Rectal smooth muscle tissue (tissue), 1 donor: ENCODE results near the gene DRICH1.
"Not testable (repeated sequence)": the region's sequence is repeated elsewhere in the genome, so short reads cannot be mapped to it uniquely, and the experiment has no call there.

Experiments
- H3K27ac ChIP-seq: one replicate; pipeline ENCODE4 v1.7.0; 2013; ENCODE audit warnings: low read depth, low read length, inconsistent platforms
- H3K27me3 ChIP-seq: one replicate; pipeline ENCODE4 v1.7.0; 2013; ENCODE audit warnings: low read length; ENCODE audit not compliant: control insufficient read depth, insufficient read depth
- H3K36me3 ChIP-seq: one replicate; pipeline ENCODE4 v1.7.0; 2013; ENCODE audit warnings: low read length; ENCODE audit not compliant: control insufficient read depth, insufficient read depth
- H3K4me1 ChIP-seq: one replicate; pipeline ENCODE4 v1.7.0; 2013; ENCODE audit warnings: low read length; ENCODE audit not compliant: control insufficient read depth, insufficient read depth
- H3K4me3 ChIP-seq: one replicate; pipeline ENCODE4 v1.7.0; 2013; ENCODE audit warnings: low read length
- H3K9ac ChIP-seq: one replicate; pipeline ENCODE4 v1.7.0; 2013; ENCODE audit warnings: low read length

The DRICH1 gene

GRCh38 chr22:23579870-23580575 is 52.1 kb downstream of the DRICH1 start, which contains the start of gene IGLL1:
IGLL1 (minus strand) TSS chr22:23580290; CDS start chr22:23580190, 100 bp downstream.
- no peaks in the 10 kb centered on the region for H3K36me3 ChIP-seq
- H3K4me1 ChIP-seq = no peaks in the 10 kb centered on the region
- H3K27ac ChIP-seq = no peak within 1 kb of the TSS
- no peak within 1 kb of the TSS for H3K9ac ChIP-seq
- no peak within 1 kb of the TSS for H3K4me3 ChIP-seq
- no peaks in the 10 kb centered on the region for H3K27me3 ChIP-seq

DNA sequence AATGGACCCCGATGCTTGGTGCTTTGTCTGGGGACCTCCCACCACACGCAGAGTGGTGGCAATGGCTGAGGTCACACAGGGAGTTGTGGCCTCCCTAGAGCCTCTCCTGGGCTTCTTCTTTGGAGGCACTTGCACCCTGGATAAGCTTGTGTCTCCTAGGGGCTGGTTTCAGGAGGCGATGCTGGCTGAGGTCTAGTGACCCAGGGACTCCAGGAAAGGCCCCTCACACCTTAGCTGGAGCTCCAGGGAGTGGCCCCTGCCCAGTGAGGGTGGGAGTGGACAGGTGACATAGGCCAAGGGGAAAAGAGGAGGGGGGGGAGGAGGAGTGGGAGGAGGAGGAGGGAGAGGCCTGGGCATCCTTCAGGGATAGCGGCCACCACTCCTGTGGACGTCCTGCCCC is 52.8 kb downstream of the DRICH1 start:
- Histone ChIP-seq H3K36me3 (no peaks in the 10 kb centered on the region), H3K4me1 (no peaks in the 10 kb centered on the region), H3K4me3 (no peak overlapping the region), H3K27me3 (no peaks in the 10 kb centered on the region), H3K27ac (no peak overlapping the region), H3K9ac (no peak overlapping the region)

- H3K4me1 ChIP-seq = no peaks in the 10 kb centered on the region
- H3K27me3 ChIP-seq = no peaks in the 10 kb centered on the region
- H3K27ac ChIP-seq = no peak overlapping the region
Measured at GRCh38 chr22:23578306-23578705, 53.8 kb downstream of the DRICH1 start.

GRCh38 chr22:23576681-23577080 is 55.4 kb downstream of the DRICH1 start:
- H3K27ac ChIP-seq = no peak overlapping the region

More at GRCh38 chr22:23578306-23578705, 53.8 kb downstream of the DRICH1 start:
- H3K9ac ChIP-seq = no peak overlapping the region
- H3K4me3 ChIP-seq = no peak overlapping the region
- H3K36me3 ChIP-seq = no peaks in the 10 kb centered on the region

GRCh38 chr22:23575601-23576000 is 56.5 kb downstream of the DRICH1 start:
- Histone ChIP-seq H3K4me1 (no peaks in the 10 kb centered on the region), H3K36me3 (no peaks in the 10 kb centered on the region), H3K9ac (no peak overlapping the region), H3K27me3 (no peaks in the 10 kb centered on the region), H3K27ac (no peak overlapping the region), H3K4me3 (no peak overlapping the region)

More at GRCh38 chr22:23576681-23577080, 55.4 kb downstream of the DRICH1 start:
- Histone ChIP-seq H3K4me3 (no peak overlapping the region), H3K36me3 (no peaks in the 10 kb centered on the region), H3K4me1 (no peaks in the 10 kb centered on the region), H3K27me3 (no peaks in the 10 kb centered on the region), H3K9ac (no peak overlapping the region)

DNA sequence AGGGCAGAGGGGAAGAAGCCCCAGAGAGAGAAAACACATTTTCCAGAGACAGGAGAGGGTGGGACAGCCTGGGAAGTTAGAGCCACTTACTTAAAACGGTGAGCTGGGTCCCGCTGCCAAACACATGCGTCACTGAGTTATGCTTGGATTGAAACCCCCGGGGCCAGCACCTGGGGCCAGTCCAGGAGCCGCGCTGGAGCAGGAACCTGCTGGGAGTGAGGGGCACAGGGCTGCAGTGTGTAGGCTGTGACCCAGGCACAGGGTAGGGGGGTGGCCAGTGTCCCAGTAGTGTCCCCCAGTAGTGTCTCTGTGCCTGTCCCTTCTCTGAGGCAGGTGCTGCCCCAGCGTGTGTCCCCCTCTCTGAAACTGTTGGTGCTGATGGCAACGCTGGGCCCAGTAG is 57.2 kb downstream of the DRICH1 start:
- Histone ChIP-seq H3K27me3 (no peaks in the 10 kb centered on the region), H3K4me1 (no peaks in the 10 kb centered on the region), H3K27ac (no peak overlapping the region), H3K4me3 (no peak overlapping the region), H3K9ac (no peak overlapping the region), H3K36me3 (no peaks in the 10 kb centered on the region)

GRCh38 chr22:23574371-23574811 is 57.7 kb downstream of the DRICH1 start:
- Histone ChIP-seq H3K4me3 (no peak overlapping the region), H3K27me3 (no peaks in the 10 kb centered on the region), H3K9ac (no peak overlapping the region), H3K4me1 (no peaks in the 10 kb centered on the region), H3K27ac (no peak overlapping the region), H3K36me3 (no peaks in the 10 kb centered on the region)

GRCh38 chr22:23573701-23574235 is 58.4 kb downstream of the DRICH1 start:
- not testable (repeated sequence) for H3K27ac ChIP-seq, H3K9ac ChIP-seq, H3K36me3 ChIP-seq, H3K27me3 ChIP-seq, H3K4me1 ChIP-seq, H3K4me3 ChIP-seq

GRCh38 chr22:23573106-23573505 is 59.0 kb downstream of the DRICH1 start:
- H3K27me3 ChIP-seq = not testable (repeated sequence)

DNA sequence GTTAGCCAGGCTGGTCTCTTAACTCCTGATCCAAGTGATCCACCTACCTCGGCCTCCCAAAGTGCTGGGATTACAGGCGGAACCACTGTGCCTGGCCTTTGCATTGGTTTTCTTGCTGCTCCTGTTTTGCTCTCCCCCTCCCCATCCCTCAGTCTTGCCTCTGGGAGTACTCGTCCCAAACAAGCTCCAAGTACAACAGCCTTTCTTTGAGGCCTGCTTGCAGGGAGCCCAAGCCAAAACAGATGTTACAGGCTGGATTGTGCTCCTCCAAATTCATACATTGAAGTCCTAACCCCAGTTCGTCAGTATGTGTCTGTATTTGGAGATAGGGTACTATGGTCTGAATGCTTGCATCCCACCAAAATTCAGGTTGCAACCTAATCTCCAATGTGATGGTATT is 60.6 kb downstream of the DRICH1 start:
- Histone ChIP-seq H3K27me3 (peaks cover 7% of the 10 kb centered on the region), H3K9ac (no peak overlapping the region)

More at GRCh38 chr22:23573106-23573505, 59.0 kb downstream of the DRICH1 start:
- H3K36me3 ChIP-seq, H3K27ac ChIP-seq, H3K4me1 ChIP-seq, H3K4me3 ChIP-seq, H3K9ac ChIP-seq: not testable (repeated sequence)

DNA sequence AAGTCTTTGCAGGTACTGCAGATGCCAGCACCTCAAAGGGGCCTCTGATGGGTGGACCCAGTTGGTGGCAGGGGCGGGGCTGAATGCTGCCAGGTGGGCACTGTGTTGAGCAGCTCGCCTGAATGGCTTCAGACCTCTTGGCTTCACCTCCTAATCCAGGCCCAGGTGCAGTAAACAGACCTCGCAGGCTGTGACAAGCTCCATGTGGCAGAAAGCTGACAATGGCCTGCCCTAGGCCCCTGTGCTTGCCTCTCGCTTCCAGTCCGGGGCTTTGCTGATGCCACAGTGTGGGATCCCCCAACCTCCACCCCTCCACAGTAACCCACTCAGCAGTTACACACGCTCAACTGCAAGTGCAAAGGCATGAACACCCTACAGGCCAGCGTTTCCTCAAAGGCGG is 61.4 kb downstream of the DRICH1 start:
- no peak overlapping the region for H3K27ac ChIP-seq
- no peak overlapping the region for H3K4me3 ChIP-seq
- peaks cover 7% of the 10 kb centered on the region for H3K27me3 ChIP-seq
- no peaks in the 10 kb centered on the region for H3K36me3 ChIP-seq
- no peak overlapping the region for H3K9ac ChIP-seq
- no peaks in the 10 kb centered on the region for H3K4me1 ChIP-seq

More for the DNA sequence above, 60.6 kb downstream of the DRICH1 start:
- Histone ChIP-seq H3K27ac (no peak overlapping the region), H3K36me3 (no peaks in the 10 kb centered on the region), H3K4me3 (no peak overlapping the region), H3K4me1 (no peaks in the 10 kb centered on the region)

GRCh38 chr22:23569716-23570115 is 62.4 kb downstream of the DRICH1 start:
- peaks cover 2% of the 10 kb centered on the region for H3K4me1 ChIP-seq
- H3K36me3 ChIP-seq = no peaks in the 10 kb centered on the region
- no peak overlapping the region for H3K9ac ChIP-seq
- peaks cover 10% of the 10 kb centered on the region for H3K27me3 ChIP-seq
- no peak overlapping the region for H3K4me3 ChIP-seq
- no peak overlapping the region for H3K27ac ChIP-seq

GRCh38 chr22:23569291-23569690 is 62.8 kb downstream of the DRICH1 start:
- Histone ChIP-seq H3K27me3 (peaks cover 10% of the 10 kb centered on the region), H3K36me3 (no peaks in the 10 kb centered on the region)

More at GRCh38 chr22:23569291-23569690, 62.8 kb downstream of the DRICH1 start:
- Histone ChIP-seq H3K4me3 (no peak overlapping the region), H3K9ac (no peak overlapping the region), H3K4me1 (peaks cover 2% of the 10 kb centered on the region), H3K27ac (no peak overlapping the region)
